ENCODE measurements around the gene PLEKHA8.

Gene PLEKHA8

DNA sequence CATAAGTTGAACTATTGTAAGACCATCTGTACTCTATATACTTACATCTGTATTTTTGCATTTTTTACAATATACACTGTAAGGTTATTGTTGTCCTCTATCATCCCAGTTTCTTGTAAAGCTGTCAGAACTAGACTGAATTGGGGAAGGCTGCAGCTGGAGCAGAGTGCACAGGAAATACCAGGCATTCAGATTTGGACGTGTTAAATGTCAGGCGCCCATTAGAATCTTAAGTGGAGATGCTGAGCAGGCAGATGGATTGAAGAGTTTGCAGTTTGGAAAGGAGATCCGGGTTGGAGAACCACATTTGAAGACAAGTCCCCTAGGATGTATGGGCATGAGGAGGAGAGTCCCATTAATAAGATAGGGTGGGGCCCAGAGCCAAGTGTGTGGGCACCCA lies 147.0 kb downstream of the PLEKHA8 start:
- peak overlapping the region; percentile 35 to 86 for H3K27ac ChIP-seq
- H3K4me1 ChIP-seq: peaks cover 0 to 93% (median 73%) of the 10 kb centered on the region in 4 donors
- no peaks in the 10 kb centered on the region for H3K9me3 ChIP-seq
- DNase-seq: no peak
- no peaks in the 10 kb centered on the region for H3K36me3 ChIP-seq
- intact Hi-C loops (cut with DNase I; ENCODE audit: low total_unique reads): no loop called here
- no peak overlapping the region for H3K4me3 ChIP-seq
- H3K27me3 ChIP-seq: no peaks in the 10 kb centered on the region
- TF ChIP-seq, protein P1, sequence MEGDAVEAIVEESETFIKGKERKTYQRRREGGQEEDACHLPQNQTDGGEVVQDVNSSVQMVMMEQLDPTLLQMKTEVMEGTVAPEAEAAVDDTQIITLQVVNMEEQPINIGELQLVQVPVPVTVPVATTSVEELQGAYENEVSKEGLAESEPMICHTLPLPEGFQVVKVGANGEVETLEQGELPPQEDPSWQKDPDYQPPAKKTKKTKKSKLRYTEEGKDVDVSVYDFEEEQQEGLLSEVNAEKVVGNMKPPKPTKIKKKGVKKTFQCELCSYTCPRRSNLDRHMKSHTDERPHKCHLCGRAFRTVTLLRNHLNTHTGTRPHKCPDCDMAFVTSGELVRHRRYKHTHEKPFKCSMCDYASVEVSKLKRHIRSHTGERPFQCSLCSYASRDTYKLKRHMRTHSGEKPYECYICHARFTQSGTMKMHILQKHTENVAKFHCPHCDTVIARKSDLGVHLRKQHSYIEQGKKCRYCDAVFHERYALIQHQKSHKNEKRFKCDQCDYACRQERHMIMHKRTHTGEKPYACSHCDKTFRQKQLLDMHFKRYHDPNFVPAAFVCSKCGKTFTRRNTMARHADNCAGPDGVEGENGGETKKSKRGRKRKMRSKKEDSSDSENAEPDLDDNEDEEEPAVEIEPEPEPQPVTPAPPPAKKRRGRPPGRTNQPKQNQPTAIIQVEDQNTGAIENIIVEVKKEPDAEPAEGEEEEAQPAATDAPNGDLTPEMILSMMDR (IDR thresholded peaks at IDR 0.05): no peak

DNA sequence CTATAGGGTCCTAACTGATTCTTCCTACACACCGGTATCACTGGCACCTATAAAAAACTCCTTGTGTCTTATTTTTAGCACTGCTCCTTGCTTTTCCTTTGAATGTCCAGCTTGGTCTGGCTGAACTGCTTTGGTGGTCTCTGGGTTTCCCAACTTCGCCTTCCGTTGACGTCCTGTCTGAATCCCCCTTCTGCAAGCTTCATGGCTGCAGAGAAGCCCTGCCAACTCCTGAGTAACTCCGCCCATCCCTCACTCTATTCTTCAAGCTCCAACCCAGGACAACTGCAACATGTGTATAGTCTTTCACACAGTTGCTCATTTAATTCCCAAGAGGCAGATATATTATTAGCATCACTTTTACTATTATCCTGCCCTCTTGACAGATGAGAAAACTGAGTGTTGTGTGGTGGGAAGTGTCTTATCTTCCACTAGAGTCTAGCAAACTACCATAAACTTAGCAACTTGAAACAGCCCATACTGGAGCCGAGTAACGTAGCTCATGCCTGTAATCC lies 147.5 kb downstream of the PLEKHA8 start:
- intact Hi-C loops (cut with DNase I; ENCODE audit: low total_unique reads): no loop called here

DNA sequence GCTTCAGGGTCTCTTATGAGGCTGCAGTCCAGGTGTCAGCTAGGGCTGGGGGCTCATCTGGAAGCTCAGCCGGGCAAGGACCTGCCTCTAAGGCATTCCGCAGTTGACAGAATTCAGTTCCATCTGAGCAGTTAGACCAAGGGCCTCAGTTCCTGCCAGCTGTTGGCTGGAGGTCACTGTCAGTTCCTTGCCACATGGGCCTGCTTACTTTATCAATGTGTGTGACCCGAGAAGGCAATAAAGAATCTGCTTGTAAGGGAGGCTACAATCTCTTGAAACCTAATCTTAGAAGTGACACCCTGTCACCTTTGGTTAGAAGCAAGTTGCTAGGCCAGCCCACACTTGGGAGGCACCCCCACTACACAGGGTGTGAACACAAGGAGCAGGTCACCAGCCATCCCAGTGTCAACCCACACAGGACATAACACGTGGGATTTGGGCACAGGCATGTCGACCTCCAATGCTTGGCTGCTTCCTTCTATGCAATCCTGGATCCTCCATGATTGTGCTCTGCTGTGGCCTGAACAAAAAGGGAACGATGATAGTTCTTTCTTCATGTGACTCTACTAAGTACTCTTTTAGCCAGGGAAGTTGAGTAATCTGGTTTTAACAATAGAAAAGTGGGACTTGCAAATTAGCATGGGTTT lies 148.4 kb downstream of the PLEKHA8 start:
- no peaks in the 10 kb centered on the region for H3K27me3 ChIP-seq
- H3K9me3 ChIP-seq: no peaks in the 10 kb centered on the region
- intact Hi-C loops (cut with DNase I; ENCODE audit: low total_unique reads): no loop called here
- H3K4me3 ChIP-seq: no peak overlapping the region
- no peak for DNase-seq
- no peaks in the 10 kb centered on the region for H3K36me3 ChIP-seq
- H3K4me1 ChIP-seq: peaks cover 0 to 92% (median 69%) of the 10 kb centered on the region in 4 donors
- H3K27ac ChIP-seq: peak overlapping the region in 1 of 2 donors; percentile 86
- TF ChIP-seq, protein P1 (IDR thresholded peaks at IDR 0.05): no peak

More for the DNA sequence above, 147.5 kb downstream of the PLEKHA8 start:
- H3K27ac ChIP-seq: peak overlapping the region; percentile 35 to 86
- H3K4me3 ChIP-seq: no peak overlapping the region
- H3K27me3 ChIP-seq: no peaks in the 10 kb centered on the region
- TF ChIP-seq, protein P1 (IDR thresholded peaks at IDR 0.05): no peak
- H3K36me3 ChIP-seq: no peaks in the 10 kb centered on the region
- peaks cover 0 to 91% (median 69%) of the 10 kb centered on the region in 4 donors for H3K4me1 ChIP-seq
- DNase-seq: no peak
- H3K9me3 ChIP-seq: no peaks in the 10 kb centered on the region

DNA sequence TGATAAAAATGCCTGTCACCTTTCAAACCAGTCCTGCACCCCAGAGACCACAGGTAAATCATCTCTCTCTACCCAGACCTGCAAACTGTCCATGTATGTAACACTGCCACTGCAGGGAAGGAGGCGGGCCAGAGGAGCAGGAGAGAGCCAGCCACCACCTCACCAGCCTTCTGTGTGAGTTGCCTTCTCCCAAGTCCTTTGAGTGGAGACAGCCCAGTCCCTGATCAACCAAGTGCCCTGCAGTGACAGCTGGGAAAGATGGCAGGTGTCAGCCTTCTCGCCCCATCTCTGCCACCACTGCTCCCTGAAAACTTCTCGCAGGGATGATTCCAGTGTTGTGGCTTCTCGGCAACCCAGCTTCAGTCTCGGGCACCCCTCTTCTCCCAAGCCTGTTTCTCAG lies 149.0 kb downstream of the PLEKHA8 start:
- Histone ChIP-seq H3K4me3 (no peak overlapping the region), H3K36me3 (no peaks in the 10 kb centered on the region), H3K27ac (no peak overlapping the region), H3K4me1 (peaks cover 0 to 92% (median 67%) of the 10 kb centered on the region in 4 donors), H3K9me3 (no peaks in the 10 kb centered on the region), H3K27me3 (no peaks in the 10 kb centered on the region)
- intact Hi-C loops (cut with DNase I; ENCODE audit: low total_unique reads): no loop called here
- TF ChIP-seq, protein P1 (IDR thresholded peaks at IDR 0.05): no peak
- no peak for DNase-seq

DNA sequence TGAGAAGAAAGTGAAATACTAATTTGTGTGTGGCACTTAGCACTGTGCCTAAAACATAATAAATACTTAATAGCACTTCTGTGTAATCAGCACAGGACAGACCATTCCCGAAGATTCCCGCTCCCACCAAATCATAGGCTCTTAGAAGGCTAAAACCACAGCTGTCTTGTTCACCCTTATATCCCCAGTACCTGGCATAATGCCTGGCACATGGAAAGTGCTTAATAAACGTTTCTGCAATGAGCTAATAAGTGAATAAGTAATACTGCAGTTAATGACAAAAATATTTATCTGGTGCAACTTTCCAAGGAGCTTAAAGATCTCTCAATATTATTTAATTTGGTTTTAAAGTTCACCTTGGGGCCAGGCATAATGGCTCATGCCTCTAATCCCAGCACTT lies 149.8 kb downstream of the PLEKHA8 start:
- peaks cover 0 to 92% (median 66%) of the 10 kb centered on the region in 4 donors for H3K4me1 ChIP-seq
- DNase-seq: no peak
- intact Hi-C loops (cut with DNase I; ENCODE audit: low total_unique reads): no loop called here
- no peak overlapping the region for H3K27ac ChIP-seq
- H3K9me3 ChIP-seq: no peaks in the 10 kb centered on the region
- no peak overlapping the region for H3K4me3 ChIP-seq
- H3K27me3 ChIP-seq: no peaks in the 10 kb centered on the region
- TF ChIP-seq, protein P1 (IDR thresholded peaks at IDR 0.05): no peak
- H3K36me3 ChIP-seq: no peaks in the 10 kb centered on the region
